ENCODE results near the gene ARL8A. TPM values are rescaled to one million over a fixed set of nuclear protein-coding genes. Genes with fewer than 3 reads are reported as not detected.
"Not testable (repeated sequence)": the region's sequence is repeated elsewhere in the genome, so short reads cannot be mapped to it uniquely, and the experiment has no call there.

The ARL8A gene
- total and polyA plus RNA-seq, 4 donors, result 21.8 to 87.7 (median 49.3) TPM

GRCh38 chr1:202167054-202167453, 22.5 kb upstream of the ARL8A start:
- H3K36me3 ChIP-seq (ENCODE audit: control insufficient read depth in 1 of 2, insufficient read depth in 2 of 2, low read length in 1 of 2); H3K27ac ChIP-seq (ENCODE audit: low read depth in 1 of 2, low read length in 2 of 2); H3K4me3 ChIP-seq (ENCODE audit: low read length in 2 of 2); intact Hi-C loops (cut with DNase I); H3K4me1 ChIP-seq (ENCODE audit: control insufficient read depth in 1 of 2, insufficient read depth in 2 of 2, low read length in 2 of 2); H3K27me3 ChIP-seq (ENCODE audit: control insufficient read depth in 1 of 2, insufficient read depth in 2 of 2, low read length in 1 of 2); H3K9me3 ChIP-seq (ENCODE audit: control insufficient read depth, low read length); DNase-seq; ATAC-seq (ENCODE audit: low FRiP score): not testable (repeated sequence)
- 72 to 78% methylated on average over 13 of the region's 13 CpGs for WGBS, 2 donors

- DNase-seq (no peak), ATAC-seq (ENCODE audit: low FRiP score) (no peak)
- H3K4me3 ChIP-seq (ENCODE audit: low read length in 2 of 2), result no peak overlapping the region
- 93 to 97% methylated on average over 8 to 9 of the region's 9 CpGs for WGBS, 2 donors
- intact Hi-C loops (cut with DNase I), result no loop called here
- H3K9me3 ChIP-seq (ENCODE audit: control insufficient read depth, low read length), result no peaks in the 10 kb centered on the region
- H3K27ac ChIP-seq (ENCODE audit: low read depth in 1 of 2, low read length in 2 of 2), result no peak overlapping the region
- no peaks in the 10 kb centered on the region for H3K4me1 ChIP-seq (ENCODE audit: control insufficient read depth in 1 of 2, insufficient read depth in 2 of 2, low read length in 2 of 2)
- no peaks in the 10 kb centered on the region for H3K36me3 ChIP-seq (ENCODE audit: control insufficient read depth in 1 of 2, insufficient read depth in 2 of 2, low read length in 1 of 2)
- H3K27me3 ChIP-seq (ENCODE audit: control insufficient read depth in 1 of 2, insufficient read depth in 2 of 2, low read length in 1 of 2), result no peaks in the 10 kb centered on the region
These were observed 21.7 kb upstream of the ARL8A start for GRCh38 chr1:202165942-202166843.

GRCh38 chr1:202165267-202165941, 20.9 kb upstream of the ARL8A start:
- 83 to 87% methylated on average over 20 of the region's 20 CpGs for WGBS, 2 donors
- no peak overlapping the region for H3K4me3 ChIP-seq (ENCODE audit: low read length in 2 of 2)
- H3K9me3 ChIP-seq (ENCODE audit: control insufficient read depth, low read length), result no peaks in the 10 kb centered on the region
- H3K4me1 ChIP-seq (ENCODE audit: control insufficient read depth in 1 of 2, insufficient read depth in 2 of 2, low read length in 2 of 2), result no peaks in the 10 kb centered on the region
- intact Hi-C loops (cut with DNase I), result no loop called here
- no peaks in the 10 kb centered on the region for H3K36me3 ChIP-seq (ENCODE audit: control insufficient read depth in 1 of 2, insufficient read depth in 2 of 2, low read length in 1 of 2)
- DNase-seq, result no peak
- ATAC-seq (ENCODE audit: low FRiP score), result no peak
- no peak overlapping the region for H3K27ac ChIP-seq (ENCODE audit: low read depth in 1 of 2, low read length in 2 of 2)
- H3K27me3 ChIP-seq (ENCODE audit: control insufficient read depth in 1 of 2, insufficient read depth in 2 of 2, low read length in 1 of 2), result no peaks in the 10 kb centered on the region

- intact Hi-C loops (cut with DNase I), result no loop called here
- no peaks in the 10 kb centered on the region for H3K27me3 ChIP-seq (ENCODE audit: control insufficient read depth in 1 of 2, insufficient read depth in 2 of 2, low read length in 1 of 2)
- H3K4me1 ChIP-seq (ENCODE audit: control insufficient read depth in 1 of 2, insufficient read depth in 2 of 2, low read length in 2 of 2), result no peaks in the 10 kb centered on the region
- no peak overlapping the region for H3K4me3 ChIP-seq (ENCODE audit: low read length in 2 of 2)
- no peak overlapping the region for H3K27ac ChIP-seq (ENCODE audit: low read depth in 1 of 2, low read length in 2 of 2)
- H3K9me3 ChIP-seq (ENCODE audit: control insufficient read depth, low read length), result no peaks in the 10 kb centered on the region
- no peak for DNase-seq
- H3K36me3 ChIP-seq (ENCODE audit: control insufficient read depth in 1 of 2, insufficient read depth in 2 of 2, low read length in 1 of 2), result no peaks in the 10 kb centered on the region
- ATAC-seq (ENCODE audit: low FRiP score), result no peak
- WGBS, 2 donors, result 84% methylated on average over 11 of the region's 11 CpGs
These were observed 19.9 kb upstream of the ARL8A start for GRCh38 chr1:202164271-202165037.

- no peak for DNase-seq
- no peaks in the 10 kb centered on the region for H3K27me3 ChIP-seq (ENCODE audit: control insufficient read depth in 1 of 2, insufficient read depth in 2 of 2, low read length in 1 of 2)
- no peak overlapping the region for H3K4me3 ChIP-seq (ENCODE audit: low read length in 2 of 2)
- no peaks in the 10 kb centered on the region for H3K36me3 ChIP-seq (ENCODE audit: control insufficient read depth in 1 of 2, insufficient read depth in 2 of 2, low read length in 1 of 2)
- intact Hi-C loops (cut with DNase I), result no loop called here
- 61 to 68% methylated on average over 12 of the region's 12 CpGs for WGBS, 2 donors
- no peak overlapping the region for H3K27ac ChIP-seq (ENCODE audit: low read depth in 1 of 2, low read length in 2 of 2)
- no peak for ATAC-seq (ENCODE audit: low FRiP score)
- no peaks in the 10 kb centered on the region for H3K4me1 ChIP-seq (ENCODE audit: control insufficient read depth in 1 of 2, insufficient read depth in 2 of 2, low read length in 2 of 2)
- H3K9me3 ChIP-seq (ENCODE audit: control insufficient read depth, low read length), result no peaks in the 10 kb centered on the region
These were observed 19.0 kb upstream of the ARL8A start for GRCh38 chr1:202163281-202164270.

- intact Hi-C loops (cut with DNase I), result no loop called here
- no peak for ATAC-seq (ENCODE audit: low FRiP score)
- H3K4me1 ChIP-seq (ENCODE audit: control insufficient read depth in 1 of 2, insufficient read depth in 2 of 2, low read length in 2 of 2), result no peaks in the 10 kb centered on the region
- no peak overlapping the region for H3K27ac ChIP-seq (ENCODE audit: low read depth in 1 of 2, low read length in 2 of 2)
- DNase-seq, result no peak
- H3K36me3 ChIP-seq (ENCODE audit: control insufficient read depth in 1 of 2, insufficient read depth in 2 of 2, low read length in 1 of 2), result no peaks in the 10 kb centered on the region
- no peaks in the 10 kb centered on the region for H3K9me3 ChIP-seq (ENCODE audit: control insufficient read depth, low read length)
- H3K4me3 ChIP-seq (ENCODE audit: low read length in 2 of 2), result no peak overlapping the region
- WGBS, 2 donors, result 80 to 82% methylated on average over 15 of the region's 15 CpGs
- H3K27me3 ChIP-seq (ENCODE audit: control insufficient read depth in 1 of 2, insufficient read depth in 2 of 2, low read length in 1 of 2), result no peaks in the 10 kb centered on the region
These were observed 18.1 kb upstream of the ARL8A start for GRCh38 chr1:202162418-202163280.

- Histone ChIP-seq H3K4me3 (ENCODE audit: low read length in 2 of 2) (no peak overlapping the region), H3K27ac (ENCODE audit: low read depth in 1 of 2, low read length in 2 of 2) (no peak overlapping the region), H3K36me3 (ENCODE audit: control insufficient read depth in 1 of 2, insufficient read depth in 2 of 2, low read length in 1 of 2) (no peaks in the 10 kb centered on the region), H3K4me1 (ENCODE audit: control insufficient read depth in 1 of 2, insufficient read depth in 2 of 2, low read length in 2 of 2) (no peaks in the 10 kb centered on the region), H3K9me3 (ENCODE audit: control insufficient read depth, low read length) (no peaks in the 10 kb centered on the region), H3K27me3 (ENCODE audit: control insufficient read depth in 1 of 2, insufficient read depth in 2 of 2, low read length in 1 of 2) (no peaks in the 10 kb centered on the region)
- 89 to 90% methylated on average over 4 of the region's 4 CpGs for WGBS, 2 donors
- intact Hi-C loops (cut with DNase I), result no loop called here
- DNase-seq (no peak), ATAC-seq (ENCODE audit: low FRiP score) (no peak)
These were observed 17.5 kb upstream of the ARL8A start for GRCh38 chr1:202162047-202162417.
